HFFc6 (cell line): Measurements from ENCODE around the gene CDX1. TPM values are rescaled to one million over a fixed set of nuclear protein-coding genes. Genes with fewer than 3 reads are reported as not detected.

Experiments used
- total RNA-seq, 6 experiments: library from RNA; stranded (reverse); fragmentation: NEBNext Ultra II Directional; extraction: Animal tissue kit (Norgen Biotek cat#: 25700); gene quantifications; 2 replicates in 1 of 6; 3 replicates in 5 of 6; pipeline ENCODE4 v1.2.3, GENCODE V29; 2021

CDX1 gene
- total RNA-seq, 6 experiments from 2014 or later, result 0.11 TPM; not detected in 5

Other genes starting within 250 kb of the CDX1 start
- not detected for gene PDE6A, start 222.0 kb upstream of the CDX1 start, total RNA-seq
- gene SLC26A2, start 206.0 kb upstream of the CDX1 start, total RNA-seq, result 10 to 100 TPM in 5 of 6 experiments, 1 to 10 TPM in 1; 9.5 to 12.9 (median 11.4) TPM
- gene TIGD6, start 166.1 kb upstream of the CDX1 start, total RNA-seq, result 1 to 10 TPM; 6.6 to 7.5 (median 7.2) TPM
- gene HMGXB3, start 166.0 kb upstream of the CDX1 start, total RNA-seq, result 10 to 100 TPM; 38.2 to 42.5 (median 40.5) TPM
- 1 to 10 TPM in 2 of 6 experiments, under 1 TPM in 4; 0.26 to 1.5 (median 0.78) TPM for gene CSF1R, start 80.2 kb upstream of the CDX1 start, total RNA-seq
- 100 to 1,000 TPM; 137 to 208 (median 180) TPM for gene PDGFRB, start 10.9 kb upstream of the CDX1 start, total RNA-seq
- gene SLC6A7, start 23.3 kb downstream of the CDX1 start, total RNA-seq, result not detected
- gene CAMK2A, start 123.0 kb downstream of the CDX1 start, total RNA-seq, result under 1 TPM; 0.09 to 0.64 (median 0.18) TPM
- 1 to 10 TPM; 4.6 to 6.7 (median 4.9) TPM for gene ARSI, start 136.1 kb downstream of the CDX1 start, total RNA-seq
- 10 to 100 TPM; 30.8 to 44.6 (median 38.5) TPM for gene TCOF1, start 190.9 kb downstream of the CDX1 start, total RNA-seq
- under 1 TPM in 1 of 6 experiments, not detected in 5; 0.37 TPM for gene CD74, start 246.1 kb downstream of the CDX1 start, total RNA-seq